NCI-H2196 treated with DMSO at 0.1 percent for 48 hours (cell line): ENCODE data around the gene GSAP.
"Not testable (repeated sequence)": the region's sequence is repeated elsewhere in the genome, so short reads cannot be mapped to it uniquely, and the experiment has no call there.

ENCODE experiments used
- DNase-seq: peaks from one replicate; lab custom pipeline; 2025; ENCODE audit not compliant: unreplicated experiment; lab: John Stamatoyannopoulos, UW

Gene GSAP

GRCh38 chr7:77306231-77307067, 109.7 kb downstream of the GSAP start:
- no peak for DNase-seq

- DNase-seq = no peak
Observed at GRCh38 chr7:77295549-77295948, 120.6 kb downstream of the GSAP start.

DNA sequence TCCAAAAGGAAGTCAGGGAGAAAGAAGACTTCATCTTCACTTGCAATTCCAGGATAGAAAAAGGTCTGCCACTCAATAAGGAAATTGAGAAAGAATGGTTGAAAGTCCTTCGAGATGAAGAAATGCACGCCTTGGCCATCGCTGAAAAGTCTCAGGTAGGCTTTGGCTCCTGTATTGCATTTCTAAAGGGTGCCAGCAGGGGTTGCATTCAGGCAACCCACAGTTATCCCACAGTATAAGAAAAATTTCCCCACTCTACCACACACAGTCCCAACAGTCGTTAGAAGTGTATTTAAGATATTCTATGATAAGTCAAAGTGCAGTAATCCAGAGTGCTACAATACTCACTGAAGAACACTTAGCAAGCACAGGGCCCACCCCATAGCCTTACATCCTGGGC, 123.1 kb downstream of the GSAP start:
- DNase-seq = no peak

GRCh38 chr7:77290425-77290824, 125.7 kb downstream of the GSAP start:
- DNase-seq = no peak

DNA sequence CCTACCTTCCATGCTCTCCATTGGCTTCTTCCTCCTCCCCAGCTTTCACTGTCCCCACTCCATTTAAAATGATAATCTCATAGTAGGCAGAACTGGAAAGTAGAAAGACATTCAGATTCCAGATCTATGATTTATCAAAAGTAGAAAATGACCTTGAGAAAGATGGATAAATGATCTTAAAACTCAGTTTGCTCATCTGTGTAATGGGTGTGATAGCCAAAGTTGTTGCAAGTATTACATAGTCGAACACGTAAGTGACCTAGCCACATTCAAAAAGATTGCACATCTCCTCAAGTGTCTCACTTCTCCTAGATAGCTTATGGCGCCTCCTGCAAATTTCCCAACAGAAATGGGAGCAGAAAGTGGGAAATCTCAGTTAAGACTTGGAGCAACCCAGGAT, 126.8 kb downstream of the GSAP start:
- DNase-seq = no peak

- DNase-seq = no peak
Observed at GRCh38 chr7:77288676-77289320, 127.4 kb downstream of the GSAP start.

DNA sequence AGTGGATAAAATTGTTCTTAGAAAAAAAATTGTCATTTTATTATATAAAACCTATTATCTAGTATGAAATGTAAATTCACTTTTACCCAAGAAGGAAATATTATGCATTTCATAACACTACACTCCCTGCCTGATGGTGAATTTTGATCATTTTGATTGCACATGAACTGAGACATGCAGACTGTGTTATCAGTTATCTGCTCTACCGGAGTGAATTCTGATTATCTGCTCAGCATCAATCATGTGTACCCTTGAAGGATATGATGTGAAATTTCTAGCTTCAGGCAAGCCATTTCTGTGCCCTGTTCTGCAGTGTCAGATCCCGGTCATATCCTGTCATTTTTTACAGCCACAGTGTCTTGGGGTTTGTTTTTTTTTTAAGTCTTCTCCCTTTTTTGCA, 131.5 kb downstream of the GSAP start:
- DNase-seq = no peak

DNA sequence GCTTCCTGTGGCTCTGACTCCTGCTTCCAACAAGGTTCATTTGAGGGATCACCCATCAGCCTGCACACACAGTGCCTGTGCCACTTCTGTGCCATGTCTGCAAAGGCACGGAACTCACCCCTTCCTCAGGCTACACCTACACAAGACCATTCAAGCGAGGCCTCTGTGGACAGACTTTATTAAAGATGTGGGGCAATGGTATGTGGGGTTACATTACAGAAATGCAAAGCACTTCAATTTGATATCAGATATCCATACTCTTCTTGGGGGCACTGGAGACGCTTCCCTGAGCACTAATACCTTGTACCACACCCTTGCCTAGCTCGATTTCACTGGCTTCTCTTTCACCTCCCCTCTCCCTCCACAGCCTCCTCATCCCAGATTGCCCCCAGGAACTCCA, 132.1 kb downstream of the GSAP start:
- DNase-seq = no peak

GRCh38 chr7:77282897-77283296, 133.3 kb downstream of the GSAP start:
- no peak for DNase-seq

- DNase-seq = no peak
Observed at GRCh38 chr7:77281780-77282478, 134.2 kb downstream of the GSAP start.

GRCh38 chr7:77276120-77276519, 140.0 kb downstream of the GSAP start:
- no peak for DNase-seq

DNA sequence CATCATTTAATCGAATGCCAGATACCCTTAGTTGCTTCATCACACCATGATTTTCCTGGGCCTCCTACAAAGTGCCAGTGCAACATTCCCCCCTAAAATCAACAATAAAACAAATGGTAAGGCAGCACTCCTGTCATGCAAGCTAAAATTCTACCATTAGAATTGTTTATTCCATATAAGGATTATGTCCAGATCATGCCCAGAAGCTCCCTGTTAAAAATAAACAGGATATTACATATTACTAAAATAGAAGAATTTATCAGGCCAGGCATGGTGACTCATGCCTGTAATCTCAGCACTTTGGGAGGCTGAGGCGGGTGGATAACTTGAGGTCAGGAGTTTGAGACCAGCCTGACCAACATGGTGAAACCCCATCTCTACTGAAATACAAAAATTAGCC, 140.5 kb downstream of the GSAP start:
- DNase-seq = not testable (repeated sequence)

DNA sequence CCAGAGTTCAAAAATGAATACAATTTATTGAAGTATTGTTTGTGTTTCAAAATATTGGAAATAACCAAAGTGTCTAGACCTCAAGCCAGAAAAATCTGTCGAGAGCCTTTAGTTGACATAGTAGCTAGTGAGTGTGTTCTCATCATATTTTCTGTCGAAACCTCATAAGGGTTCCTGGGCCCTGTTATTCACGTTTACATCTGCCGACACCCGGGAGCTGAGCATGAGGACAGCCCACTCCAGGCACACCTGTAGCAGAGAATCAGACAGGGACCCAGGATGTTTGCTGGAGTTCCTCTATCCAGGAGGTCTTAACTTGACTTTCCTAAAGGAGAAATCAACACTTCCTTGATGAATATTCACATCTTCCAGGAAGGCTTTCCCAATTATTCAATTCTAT, 144.4 kb downstream of the GSAP start:
- no peak for DNase-seq

DNA sequence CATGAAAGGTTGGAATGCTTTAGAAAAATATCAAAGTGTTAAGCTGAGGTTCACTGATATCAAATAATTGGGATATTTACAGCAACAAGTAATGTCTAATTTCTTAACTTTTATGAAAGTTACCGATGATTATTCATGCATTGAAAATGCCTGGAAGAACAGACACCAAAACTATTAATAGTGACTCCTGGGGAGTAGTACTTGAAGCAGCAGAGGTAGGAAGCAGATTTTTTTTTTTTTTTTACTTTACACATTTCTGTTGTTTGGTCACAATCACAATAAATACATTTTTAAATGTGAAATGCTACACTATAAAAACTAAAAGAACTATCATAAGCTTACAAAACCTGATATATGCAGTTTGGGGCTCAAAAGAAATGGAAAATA, 146.1 kb downstream of the GSAP start:
- no peak for DNase-seq

DNA sequence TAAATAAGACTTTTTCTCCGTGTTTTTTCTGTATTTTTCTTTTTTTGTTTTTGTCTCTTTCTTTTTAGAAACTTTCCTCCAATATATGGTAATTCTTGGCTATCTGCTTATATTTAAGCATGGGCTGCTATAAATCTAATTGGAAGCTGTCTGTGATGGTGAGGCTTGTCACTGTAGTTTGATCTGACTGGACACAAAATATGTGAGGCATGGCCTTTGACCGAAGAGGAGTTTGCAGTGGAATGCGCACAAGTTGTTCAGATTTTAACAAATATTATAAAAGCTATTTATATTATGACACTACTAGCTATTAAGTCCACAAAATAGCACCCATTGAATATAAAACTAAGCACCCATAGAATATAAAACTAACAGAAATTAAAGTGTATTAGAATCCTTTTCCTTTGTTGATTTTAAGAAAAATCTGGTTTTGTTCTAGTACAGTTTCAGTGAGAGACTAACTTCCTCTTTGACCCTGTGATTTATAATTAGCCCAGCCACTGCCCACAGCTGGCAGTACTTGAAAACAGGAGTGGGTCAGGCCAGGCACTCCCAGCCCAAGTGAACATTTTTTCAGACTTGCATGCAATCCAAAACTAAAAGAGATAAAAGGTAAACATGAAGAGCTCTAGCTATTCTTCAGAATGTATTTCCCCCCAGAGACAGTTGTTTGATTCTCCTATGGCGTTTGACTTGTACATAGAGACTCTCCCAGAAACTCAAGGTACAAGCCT, 146.6 kb downstream of the GSAP start:
- no peak for DNase-seq

DNA sequence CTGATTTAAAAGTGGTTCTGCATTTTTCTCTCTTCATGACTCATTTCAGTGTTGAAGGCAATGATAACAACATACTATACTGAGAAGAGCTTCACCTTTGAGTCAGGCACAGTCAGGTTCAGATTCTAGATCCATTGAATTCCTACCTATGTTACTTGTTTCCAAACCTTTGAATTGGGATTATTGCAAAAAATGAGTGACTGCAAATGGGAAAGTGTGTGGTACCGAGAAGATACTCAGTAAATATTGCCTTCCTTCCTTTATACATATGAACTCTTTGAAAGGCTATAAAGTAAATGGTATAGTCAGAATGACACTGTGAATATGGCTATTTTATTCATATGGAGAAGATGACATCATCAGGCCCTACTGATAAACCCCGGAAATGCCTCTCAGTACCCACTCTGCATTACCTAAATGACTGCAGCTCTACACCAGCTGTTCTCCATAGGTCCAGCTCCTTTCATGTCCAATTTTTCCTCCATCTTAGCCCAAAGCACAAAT, 149.8 kb downstream of the GSAP start:
- DNase-seq = no peak

- DNase-seq = no peak
Observed at GRCh38 chr7:77265666-77266065, 150.5 kb downstream of the GSAP start.

GRCh38 chr7:77262316-77262715, 153.8 kb downstream of the GSAP start:
- DNase-seq = no peak
